ENCODE data around the gene LCN9.
A peak's percentile ranks its signal among the peaks of the same experiment; 100 is the strongest.
"Not testable (repeated sequence)": the region's sequence is repeated elsewhere in the genome, so short reads cannot be mapped to it uniquely, and the experiment has no call there.

LCN9 gene

GRCh38 chr9:135664801-135665794, 2.0 kb downstream of the LCN9 start:
- no peak for TF ChIP-seq CTCF (IDR thresholded peaks at IDR 0.05; ENCODE audit: control extremely low read depth, extremely low read depth, low read depth, missing control alignments)
- POLR2A ChIA-PET, result no interaction called here
- CTCF ChIA-PET, result no interaction called here
- peak; percentile 6 for DNase-seq (ENCODE audit: extremely low spot score)

- TF ChIP-seq CTCF (IDR thresholded peaks at IDR 0.05; ENCODE audit: control extremely low read depth, extremely low read depth, low read depth, missing control alignments), result no peak
- peak; percentile 15 for DNase-seq (ENCODE audit: extremely low spot score)
- CTCF ChIA-PET, result no interaction called here
- POLR2A ChIA-PET, result no interaction called here
Measured at GRCh38 chr9:135665795-135666189, 2.7 kb downstream of the LCN9 start.

- POLR2A ChIA-PET, result no interaction called here
- no peak for TF ChIP-seq CTCF (IDR thresholded peaks at IDR 0.05; ENCODE audit: control extremely low read depth, extremely low read depth, low read depth, missing control alignments)
- CTCF ChIA-PET, result no interaction called here
- DNase-seq (ENCODE audit: extremely low spot score), result peak; percentile 6
Measured at GRCh38 chr9:135666534-135667462, 3.7 kb downstream of the LCN9 start.

DNA sequence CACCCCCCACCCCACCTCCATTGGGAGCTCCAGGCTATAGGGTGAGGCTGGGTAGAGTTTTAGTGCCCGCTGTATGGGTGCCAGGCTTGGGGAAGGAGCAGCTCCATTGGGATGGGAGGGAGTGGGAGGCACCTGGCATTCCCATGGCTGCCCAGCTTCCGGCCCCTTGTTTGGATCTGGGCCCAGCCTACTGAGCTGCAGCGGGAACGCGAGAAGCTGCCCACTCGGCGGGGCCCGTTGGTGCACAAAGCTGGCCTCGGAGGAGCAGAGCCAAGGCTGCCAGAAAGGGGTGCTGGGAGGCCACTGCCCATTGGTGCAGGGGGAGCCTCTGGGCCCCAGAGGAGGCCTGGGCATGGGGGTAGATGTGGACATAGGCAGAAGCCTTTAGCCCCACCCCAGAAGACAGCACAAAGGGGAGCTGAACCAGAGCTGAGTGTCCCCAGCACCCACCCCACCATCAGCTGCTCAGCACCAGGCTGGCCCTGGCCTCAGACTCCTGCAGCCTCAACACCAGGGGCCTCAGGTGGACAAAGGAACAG, 4.4 kb downstream of the LCN9 start:
- POLR2A ChIA-PET, result no interaction called here
- peak; percentile 8 for DNase-seq (ENCODE audit: extremely low spot score)
- TF ChIP-seq CTCF (IDR thresholded peaks at IDR 0.05; ENCODE audit: control extremely low read depth, extremely low read depth, low read depth, missing control alignments), result no peak
- CTCF ChIA-PET, result no interaction called here

- DNase-seq (ENCODE audit: extremely low spot score); POLR2A ChIA-PET: not testable (repeated sequence)
- CTCF ChIA-PET, result interaction anchor here (0.9 kb wide), 1 partner anchor 8 kb away, joined by 3 read pairs; no protein-coding TSS in a partner anchor
Measured at GRCh38 chr9:135669018-135669417, 5.9 kb downstream of the LCN9 start.

- ChIA-PET POLR2A (no interaction called here), CTCF (no interaction called here)
- no peak for DNase-seq (ENCODE audit: extremely low spot score)
- no peak for TF ChIP-seq CTCF (IDR thresholded peaks at IDR 0.05; ENCODE audit: control extremely low read depth, extremely low read depth, low read depth, missing control alignments)
Measured at GRCh38 chr9:135669616-135670285, 6.6 kb downstream of the LCN9 start.
